GM21526 (cell line): Measurements from ENCODE around the gene INTS6L.
"Not testable (repeated sequence)": the region's sequence is repeated elsewhere in the genome, so short reads cannot be mapped to it uniquely, and the experiment has no call there.

Experiments
- ATAC-seq: cut with Tn5 transposase; IDR thresholded peaks from one replicate; pipeline ENCODE4 v1.9.1; 2021; ENCODE audit warnings: moderate library complexity; ENCODE audit not compliant: unreplicated experiment, low FRiP score

The INTS6L gene

DNA sequence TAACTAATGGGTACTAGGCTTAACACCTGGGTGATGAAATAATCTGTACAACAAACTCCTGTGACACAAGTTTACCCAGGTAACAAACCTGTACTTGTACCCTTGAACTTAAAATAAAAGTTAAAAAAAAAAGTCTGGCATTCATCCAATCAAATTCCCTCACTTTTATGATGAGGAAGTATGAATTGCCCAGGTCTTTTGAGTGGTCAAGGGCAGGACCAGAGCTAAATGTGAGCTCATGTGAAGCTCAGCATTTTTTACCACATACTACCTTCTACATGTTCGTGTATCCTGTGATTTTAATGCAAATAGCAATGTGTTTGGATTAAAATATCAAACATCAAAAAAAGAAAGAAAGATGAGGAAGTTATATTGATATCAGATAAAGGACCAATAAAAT, 74.0 kb downstream of the INTS6L start:
- not testable (repeated sequence) for ATAC-seq

DNA sequence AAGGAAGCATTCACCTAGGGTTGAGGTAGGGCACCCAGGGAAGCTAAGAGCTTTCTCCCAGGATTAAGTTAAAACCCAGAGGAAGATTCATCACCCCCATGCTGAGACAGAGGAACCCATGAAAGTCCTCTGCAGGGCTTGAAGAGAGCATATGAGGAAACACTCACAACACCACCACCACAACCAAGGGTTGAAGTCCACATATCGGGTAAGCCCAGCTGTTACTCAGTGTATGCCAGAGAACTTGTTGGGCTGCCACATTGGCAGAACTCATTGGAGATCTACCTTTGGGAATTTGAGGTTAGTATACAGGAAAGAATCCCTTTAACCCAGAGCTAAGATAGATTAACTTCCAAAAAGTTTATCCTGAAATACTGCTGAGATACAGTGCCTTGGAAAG, 75.1 kb downstream of the INTS6L start:
- no peak for ATAC-seq

DNA sequence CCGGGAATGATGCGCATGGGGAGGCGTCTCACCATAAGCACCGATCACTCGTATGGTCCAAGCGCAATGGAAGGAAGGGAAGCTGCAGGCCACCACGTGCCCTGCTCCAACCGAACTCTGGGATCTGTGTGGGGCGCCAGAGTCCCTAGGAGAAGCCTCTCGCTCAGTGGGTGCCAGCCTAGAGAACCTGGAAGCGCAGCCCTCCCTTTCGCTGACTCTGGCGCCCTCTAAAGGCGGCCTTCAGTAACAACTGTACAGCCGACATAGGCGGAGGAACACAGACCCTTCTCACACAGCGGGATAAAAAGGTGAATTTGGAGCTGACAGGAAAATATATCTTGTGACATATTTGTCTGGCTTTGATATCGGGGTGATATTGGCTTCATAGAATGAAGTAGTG, 76.0 kb downstream of the INTS6L start:
- no peak for ATAC-seq

DNA sequence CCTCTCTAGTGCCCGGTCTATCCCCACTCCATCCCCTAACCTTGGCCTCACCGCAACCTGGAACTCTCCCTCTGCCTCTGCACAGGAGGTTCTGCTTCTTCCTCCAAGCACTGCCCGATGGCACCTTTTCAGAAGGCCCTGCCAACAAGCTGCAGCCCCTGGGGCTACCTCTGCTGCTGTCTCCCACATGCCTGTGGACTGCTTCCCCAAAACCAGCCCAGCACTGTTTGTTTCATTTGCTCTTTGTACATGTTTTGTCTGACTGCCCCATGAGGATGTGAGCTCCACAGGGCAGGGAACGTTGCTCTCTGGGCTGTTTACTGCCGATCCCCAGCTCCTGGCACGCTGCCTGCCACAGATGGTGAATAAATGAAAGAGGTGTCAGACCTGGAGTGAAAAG, 85.4 kb downstream of the INTS6L start:
- no peak for ATAC-seq

- ATAC-seq = not testable (repeated sequence)
Observed at GRCh38 chrX:135624408-135625204, 104.1 kb downstream of the INTS6L start.

GRCh38 chrX:135625995-135626394, 105.5 kb downstream of the INTS6L start:
- no peak for ATAC-seq

DNA sequence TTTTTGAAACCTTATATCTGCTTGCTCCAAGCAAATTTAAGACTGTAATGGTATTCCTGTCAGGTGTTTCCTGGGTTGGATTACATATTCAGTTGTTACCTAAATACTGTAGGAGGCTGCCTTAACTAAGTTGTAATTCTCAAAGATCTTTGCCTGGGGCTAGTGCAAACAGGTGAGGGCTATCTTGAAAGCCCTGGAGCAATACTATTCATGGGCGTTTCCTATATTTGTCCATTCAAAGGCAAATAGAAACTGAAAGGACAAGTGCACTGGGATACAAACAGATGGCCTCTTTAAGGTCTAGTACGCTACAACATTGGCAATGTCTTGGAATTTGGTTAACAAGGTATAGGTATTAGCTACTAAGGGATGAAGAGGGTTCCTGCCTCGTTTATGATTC, 108.9 kb downstream of the INTS6L start:
- no peak for ATAC-seq
